ENCODE measurements around the gene CDKN1A. TPM values are rescaled to one million over a fixed set of nuclear protein-coding genes. Genes with fewer than 3 reads are reported as not detected.
"Not testable (repeated sequence)": the region's sequence is repeated elsewhere in the genome, so short reads cannot be mapped to it uniquely, and the experiment has no call there.

CDKN1A gene
- total RNA-seq, 1 donor from 2014 or later = 250 TPM

DNA sequence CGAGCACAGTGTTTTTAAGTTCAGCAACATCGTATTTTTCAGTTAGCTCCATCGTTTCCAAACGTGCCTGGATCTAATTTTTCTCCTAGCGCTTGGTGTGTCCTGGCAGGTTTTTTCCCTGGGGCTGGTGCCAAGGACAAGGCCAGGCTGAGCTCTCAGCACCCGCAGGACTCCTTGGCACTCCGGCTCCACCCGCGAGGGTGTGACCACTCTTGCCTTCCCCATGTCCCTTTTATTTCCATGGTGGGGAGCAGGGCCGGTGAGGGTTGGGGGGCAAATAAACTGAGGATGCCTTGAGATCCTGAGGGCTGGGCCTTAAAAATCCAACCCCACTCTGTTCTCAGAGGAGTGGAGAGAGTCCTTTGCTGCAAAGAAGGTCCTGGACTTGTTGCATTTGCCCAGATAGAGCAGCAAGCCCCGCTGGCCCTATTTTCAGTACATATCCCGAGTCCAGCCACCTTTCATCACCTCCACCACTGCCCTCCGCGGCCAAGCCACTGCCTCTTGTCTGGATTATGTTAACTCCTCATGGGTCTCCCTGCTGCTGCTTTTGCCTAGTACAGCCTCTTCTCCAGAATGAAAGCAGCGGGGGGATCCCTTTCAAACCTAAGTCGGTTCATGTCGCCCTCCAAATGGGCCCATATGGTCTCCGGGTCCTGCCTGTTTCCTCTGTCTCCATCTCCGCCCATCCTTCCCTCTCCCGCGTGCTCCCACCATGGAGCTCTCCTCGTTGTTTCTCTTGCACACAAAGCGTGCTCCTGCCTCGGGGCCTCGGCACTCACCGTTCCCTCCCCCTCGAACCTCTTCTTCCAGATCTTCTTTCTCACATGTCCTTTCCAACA lies 14.6 kb downstream of the CDKN1A start:
- intact Hi-C loops (cut with micrococcal nuclease) = loop anchor here (1.0 kb wide), 4 partner anchors 11 to 66 kb away; no protein-coding TSS in a partner anchor

DNA sequence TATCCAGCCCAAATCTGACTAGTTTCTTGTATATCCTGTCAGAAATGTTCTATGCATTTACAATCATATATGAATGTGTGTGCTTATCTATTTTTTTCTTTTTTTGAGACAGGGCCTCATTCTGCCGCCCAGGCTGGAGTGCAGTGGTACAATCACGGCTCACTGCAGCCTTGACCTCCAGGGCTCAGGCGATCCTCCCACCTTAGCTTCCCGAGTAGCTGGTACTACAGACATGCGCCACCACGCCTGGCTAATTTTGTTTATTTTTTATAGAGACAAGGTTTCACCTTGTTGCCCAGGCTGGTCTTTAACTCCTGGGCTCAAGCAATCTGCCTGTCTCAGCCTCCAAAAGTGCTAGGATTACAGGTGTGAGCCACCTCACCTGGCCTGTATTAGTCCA lies 16.1 kb downstream of the CDKN1A start:
- intact Hi-C loops (cut with micrococcal nuclease) = no loop called here

DNA sequence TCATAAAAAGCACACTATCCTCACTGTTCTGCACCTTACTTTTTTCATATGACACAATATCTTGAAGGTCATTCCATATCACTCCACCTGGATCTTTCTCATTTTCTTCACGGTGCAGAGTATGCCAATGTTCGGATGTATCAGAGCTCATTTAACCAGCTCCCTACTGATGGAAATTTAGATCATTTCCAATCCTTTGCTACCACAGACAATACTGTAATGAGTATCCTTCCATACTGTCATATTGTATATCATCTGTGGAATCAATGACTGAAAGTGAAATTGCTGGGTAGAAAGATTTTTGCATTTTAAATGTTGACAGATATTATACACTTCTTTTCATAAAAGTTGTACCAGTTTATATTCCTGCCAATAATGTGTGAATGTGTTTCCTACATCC lies 16.9 kb downstream of the CDKN1A start:
- intact Hi-C loops (cut with micrococcal nuclease) = no loop called here

DNA sequence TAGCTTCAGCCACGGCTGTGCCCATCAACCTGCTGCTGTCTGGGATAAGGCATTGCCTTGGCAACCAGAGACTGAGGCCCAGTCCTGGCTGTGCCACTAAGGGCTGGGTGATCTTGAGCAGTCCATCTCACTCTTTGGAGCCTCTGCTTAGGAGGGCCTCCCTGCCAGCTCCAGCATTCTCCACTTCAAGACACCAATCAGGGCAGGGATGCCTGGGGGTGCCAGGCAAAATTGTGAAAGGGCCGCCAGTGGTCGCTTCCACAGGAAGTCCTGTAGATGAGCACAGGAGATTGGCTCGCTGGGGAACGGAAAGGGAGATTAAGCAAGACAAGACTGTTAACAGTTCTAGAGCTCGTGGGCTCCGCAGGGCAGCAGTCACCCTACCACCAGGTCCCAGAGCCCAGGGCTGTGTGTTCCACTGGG lies 19.0 kb downstream of the CDKN1A start, which contains the start of gene RAB44:
RAB44 (plus strand) TSS at position 346 of the 423 bp plus-strand sequence. CDS start 6,410 bp downstream, outside the sequence.
- intact Hi-C loops (cut with micrococcal nuclease) = no loop called here

DNA sequence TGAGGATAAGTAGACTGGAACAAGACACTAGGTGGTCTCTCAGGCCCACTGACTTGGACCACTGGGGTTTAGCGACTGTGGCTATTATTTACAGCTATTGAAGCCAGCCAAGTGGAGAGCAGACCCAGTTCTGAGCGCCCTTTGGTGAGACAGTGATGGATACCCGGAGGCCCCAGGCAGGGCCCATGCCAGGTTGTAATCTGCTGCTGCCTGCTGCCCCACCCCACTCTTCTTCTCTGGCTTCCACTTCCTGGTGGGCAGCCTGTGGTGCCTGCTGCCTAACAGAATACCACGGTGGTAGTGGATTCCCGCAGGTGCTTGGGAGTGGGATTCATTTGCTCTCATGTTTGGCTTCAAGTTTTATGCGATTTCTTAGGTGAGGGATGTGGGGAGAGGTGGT lies 19.7 kb downstream of the CDKN1A start:
- intact Hi-C loops (cut with micrococcal nuclease) = no loop called here

DNA sequence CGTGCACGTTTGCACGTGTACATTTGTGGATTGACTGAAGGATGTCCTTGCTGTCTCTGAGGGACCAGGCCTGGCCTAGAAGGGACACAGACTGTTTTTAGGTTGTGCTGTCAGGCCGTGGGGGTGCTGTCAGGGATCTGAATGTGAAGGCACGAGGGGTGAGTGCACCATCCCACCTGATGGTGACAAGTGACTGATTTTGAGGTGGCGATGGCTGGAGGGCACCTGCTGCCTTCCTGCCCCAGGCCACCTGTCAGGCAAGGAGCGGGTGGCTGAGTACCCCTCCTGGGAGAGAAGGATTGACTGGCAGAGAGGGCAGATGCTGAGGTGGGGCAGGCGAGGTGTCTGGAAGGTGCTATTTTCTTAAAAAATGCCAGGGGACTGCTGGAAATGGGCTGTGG lies 20.4 kb downstream of the CDKN1A start:
- intact Hi-C loops (cut with micrococcal nuclease) = no loop called here

DNA sequence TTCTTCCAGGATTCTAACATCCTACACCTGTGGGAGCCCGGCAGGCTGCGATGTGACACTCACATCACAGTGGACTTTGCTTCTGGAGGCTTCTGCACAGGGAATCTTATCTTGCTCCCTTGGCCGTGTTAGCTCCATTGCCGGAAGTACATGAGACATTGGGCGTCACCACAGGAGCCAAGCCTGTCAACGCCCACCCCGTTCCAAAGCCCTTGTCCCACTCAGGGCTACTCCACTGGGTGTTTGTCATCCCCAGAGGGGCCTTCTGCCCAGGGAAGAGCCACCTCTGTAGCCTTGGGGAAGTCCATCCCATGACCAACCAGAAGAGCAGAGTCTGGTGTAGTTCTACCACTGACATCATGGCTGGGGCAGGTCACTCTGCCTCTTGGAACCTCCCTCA lies 20.8 kb downstream of the CDKN1A start:
- intact Hi-C loops (cut with micrococcal nuclease) = no loop called here

DNA sequence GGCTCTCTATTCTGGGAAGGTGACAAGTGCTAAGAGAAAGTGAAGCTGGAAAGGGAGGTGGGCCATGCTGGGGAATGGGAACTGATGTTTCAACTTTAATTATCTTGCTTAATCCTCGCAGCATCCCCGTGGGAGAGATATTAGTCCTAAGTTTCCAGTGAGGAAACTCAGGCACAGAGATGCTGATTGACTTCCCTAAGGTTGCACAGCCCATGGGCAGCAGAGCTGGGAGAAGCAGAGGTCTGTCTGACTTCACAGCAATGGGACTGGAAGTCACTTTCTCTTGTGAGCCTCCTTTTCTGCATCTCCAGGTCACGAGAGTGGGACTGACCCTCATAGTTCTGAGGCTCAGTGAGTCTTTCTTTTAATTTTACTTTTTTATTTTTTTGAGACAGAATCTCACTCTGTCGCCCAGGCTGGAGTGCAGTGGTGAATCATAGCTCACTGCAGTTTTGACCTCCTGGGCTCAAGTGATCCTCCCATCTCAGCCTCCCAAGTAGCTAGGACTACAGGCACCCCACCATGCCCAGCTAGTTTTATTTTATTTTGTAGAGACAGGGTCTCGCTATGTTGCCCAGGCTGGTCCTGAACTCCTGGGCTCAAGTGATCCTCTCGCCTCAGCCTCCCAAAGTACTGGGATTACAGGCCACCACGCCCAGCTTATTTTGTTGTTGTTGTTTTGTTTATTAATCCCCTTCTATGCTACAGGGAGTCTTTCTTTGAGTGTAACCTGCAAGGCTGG lies 21.7 kb downstream of the CDKN1A start:
- intact Hi-C loops (cut with micrococcal nuclease) = no loop called here

DNA sequence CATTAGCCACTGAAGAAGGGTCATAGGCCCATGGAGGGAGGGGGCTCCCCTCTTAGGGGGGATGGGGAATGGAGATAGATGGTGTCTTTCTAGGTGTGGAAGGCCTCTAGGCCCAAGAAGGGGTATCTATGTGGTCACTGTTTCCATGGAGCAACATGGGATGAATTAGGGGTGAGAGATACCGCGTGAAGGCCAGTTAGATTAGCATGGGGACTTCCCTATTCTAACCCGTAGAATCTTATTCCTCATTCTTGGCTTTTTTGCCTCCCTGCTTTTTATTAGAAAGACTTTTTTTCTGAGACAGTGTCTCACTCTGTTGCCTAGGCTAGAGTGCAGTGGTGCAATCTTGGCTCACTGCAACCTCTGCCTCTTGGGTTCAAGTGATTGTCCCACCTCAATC lies 22.3 kb downstream of the CDKN1A start:
- intact Hi-C loops (cut with micrococcal nuclease) = no loop called here

DNA sequence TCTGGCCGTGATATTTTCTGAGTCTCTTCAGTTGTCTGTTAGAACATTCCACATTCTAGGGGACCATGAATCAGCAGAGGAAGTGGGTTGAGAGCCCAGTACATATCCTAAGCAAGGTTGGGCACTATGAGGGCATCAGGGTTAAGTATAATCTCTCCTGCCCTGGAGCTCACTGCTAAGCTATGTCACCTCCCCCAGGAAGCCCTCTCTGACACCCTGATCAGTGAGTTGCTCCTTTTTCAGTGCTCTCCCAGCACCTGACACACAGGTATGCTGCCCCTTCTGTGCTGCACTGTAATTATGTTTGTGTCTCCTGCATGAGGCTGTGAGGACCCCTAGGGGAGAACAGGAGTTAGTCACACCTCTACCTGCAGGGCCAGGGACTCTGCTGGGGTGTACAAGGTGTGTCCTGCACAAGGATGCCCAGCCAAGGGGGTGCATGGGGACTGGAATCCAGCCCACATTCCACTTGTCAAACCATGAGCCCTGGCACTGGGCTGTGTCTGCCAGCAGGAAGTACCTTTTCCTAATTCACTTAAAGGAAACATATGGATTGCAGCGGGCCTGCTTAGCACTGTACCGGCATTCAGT lies 23.0 kb downstream of the CDKN1A start:
- intact Hi-C loops (cut with micrococcal nuclease) = no loop called here

DNA sequence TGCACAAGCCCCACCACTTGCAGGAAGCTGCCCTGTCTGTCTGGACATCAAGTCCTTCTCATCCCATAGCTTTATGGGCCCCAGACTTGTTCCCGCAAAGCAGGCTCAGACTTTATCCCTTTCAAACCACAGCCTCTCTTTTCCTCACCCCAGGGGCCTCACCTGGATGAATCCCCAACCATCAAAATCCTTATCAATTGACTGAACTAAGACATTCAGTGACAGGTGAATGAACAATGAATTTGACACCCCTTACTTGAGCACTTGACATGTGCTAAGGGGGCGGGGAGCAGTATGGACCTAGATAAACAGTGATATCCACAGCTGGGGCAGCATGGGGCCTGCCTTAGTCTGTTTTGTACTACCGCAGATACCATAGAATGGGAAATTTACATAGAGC lies 24.1 kb downstream of the CDKN1A start:
- intact Hi-C loops (cut with micrococcal nuclease) = no loop called here

DNA sequence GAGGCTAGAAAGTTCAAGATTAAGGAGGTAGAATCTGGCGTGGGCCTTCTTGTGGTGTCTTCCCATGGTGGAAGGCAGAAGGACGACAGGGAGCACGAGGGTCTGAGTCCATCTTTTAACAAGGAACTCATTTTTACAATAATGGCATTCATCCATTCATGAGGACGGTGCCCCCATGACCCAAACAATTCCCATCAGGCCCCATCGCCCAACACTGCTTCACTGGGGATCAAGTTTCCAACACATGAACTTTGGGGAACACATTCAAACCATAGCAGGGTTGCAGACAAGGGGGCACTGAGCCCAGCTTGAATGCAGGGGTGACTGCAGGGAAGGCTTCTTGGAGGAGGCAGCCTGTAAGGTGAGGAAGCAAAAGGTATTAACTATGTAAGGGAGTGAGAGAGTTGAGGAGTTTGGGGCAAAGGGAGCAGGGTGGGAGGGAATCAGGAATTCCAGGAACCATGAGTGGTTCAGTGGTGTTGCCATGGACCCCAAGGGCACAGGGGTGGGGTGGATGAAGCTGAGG lies 24.6 kb downstream of the CDKN1A start:
- intact Hi-C loops (cut with micrococcal nuclease) = no loop called here

DNA sequence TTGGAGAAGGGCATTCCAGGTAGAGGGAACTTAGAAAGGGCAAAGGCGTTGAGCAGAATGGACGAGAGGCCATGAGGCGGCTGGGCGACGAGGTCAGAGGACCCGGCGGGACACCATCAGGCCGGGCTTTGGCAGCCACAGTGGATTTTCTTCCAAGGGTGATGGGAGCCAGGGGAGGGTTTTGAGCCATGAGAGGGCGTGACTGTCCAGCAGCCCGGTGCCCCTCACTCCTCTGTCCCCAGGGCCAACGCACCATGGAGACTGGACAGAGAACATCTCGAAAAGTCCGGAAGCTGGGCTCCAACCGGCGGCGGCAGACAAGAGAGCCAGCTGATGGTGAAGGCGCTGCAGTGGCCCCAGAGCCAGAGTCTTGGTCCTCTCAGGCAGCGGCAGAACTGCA lies 25.5 kb downstream of the CDKN1A start:
- intact Hi-C loops (cut with micrococcal nuclease) = no loop called here

DNA sequence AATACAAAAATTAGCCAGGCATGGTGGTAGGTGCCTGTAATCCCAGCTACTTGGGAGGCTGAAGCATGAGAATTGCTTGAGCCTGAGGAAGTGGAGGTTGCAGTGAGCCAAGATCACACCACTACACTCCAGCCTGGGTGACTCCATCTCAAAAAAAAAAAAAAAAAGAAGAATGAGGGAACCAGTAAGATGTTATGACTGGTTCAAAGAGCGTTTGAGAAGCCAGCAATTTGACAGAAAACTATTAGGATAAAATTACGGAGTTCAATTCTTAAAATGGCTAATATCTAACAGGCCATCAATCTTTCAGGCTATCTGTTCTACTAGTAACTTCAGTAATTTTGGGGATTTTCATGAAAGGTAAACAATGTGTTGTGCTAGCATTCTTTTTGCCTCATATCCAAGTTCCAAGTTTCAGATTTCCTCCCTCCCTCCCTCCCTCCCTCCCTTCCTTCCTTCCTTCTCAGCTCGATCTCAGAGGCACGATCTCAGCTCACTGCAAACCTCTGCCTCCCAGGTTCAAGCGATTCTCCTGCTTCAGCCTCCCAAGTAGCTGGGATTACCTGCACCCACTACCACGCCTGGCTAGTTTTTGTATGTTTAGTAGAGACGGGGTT lies 26.6 kb downstream of the CDKN1A start:
- intact Hi-C loops (cut with micrococcal nuclease) = not testable (repeated sequence)

DNA sequence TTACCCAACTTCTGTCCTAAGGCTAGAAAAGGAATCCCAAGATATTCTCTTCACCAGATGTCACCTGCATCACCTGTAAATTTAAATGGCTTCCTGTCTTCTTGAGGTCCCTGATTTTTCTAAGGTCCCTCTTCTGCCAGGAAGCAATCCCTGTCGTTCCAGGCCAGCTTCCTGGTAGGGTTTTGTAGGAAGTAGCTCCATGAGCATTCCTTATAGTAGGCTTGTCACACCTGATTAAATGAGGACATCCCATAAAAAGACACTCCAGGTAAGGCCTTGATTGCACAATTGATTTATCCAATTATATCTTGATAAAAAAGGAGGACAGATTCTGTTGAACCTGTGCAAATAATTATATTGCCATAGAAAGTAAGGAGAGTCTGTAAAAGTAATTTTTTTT lies 27.8 kb downstream of the CDKN1A start:
- intact Hi-C loops (cut with micrococcal nuclease) = no loop called here

DNA sequence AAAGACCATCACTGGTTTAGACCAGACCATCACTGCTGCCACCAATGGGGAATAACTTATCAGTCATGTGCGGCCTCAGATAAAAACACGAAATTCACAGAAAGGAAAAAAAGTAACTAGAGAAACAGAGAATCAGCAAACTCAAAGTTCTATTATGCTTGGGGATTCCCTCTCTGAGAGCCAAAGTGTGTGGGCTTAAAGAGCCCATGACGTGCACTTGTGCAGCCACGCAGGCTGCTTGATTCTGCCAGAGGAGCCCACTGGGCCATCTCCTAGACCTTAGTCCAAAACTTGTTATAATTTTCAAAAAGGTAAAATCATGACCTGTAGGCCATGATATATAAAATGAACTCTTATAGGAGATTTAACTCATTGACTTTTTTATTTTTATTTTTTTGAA lies 34.3 kb downstream of the CDKN1A start:
- intact Hi-C loops (cut with micrococcal nuclease) = no loop called here

DNA sequence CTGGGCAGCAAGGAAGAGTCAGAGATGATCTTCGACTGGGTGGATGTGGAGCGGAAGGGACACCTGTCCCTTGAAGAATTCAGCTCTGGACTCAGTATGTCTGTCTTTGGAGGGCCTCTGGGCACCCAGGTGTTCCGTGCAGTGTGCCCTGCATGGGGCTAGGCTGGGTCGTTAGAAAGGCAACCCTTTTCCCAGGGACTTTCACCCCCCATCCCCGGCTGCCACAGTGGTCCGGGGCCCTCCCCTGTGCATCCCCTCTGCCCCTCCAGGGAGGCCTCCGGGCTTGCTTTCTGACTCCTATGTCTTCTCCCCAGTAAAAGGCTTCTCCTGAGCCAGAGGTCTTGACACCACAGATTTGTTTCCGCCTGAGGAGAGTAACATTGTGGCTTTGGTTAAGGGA lies 35.3 kb downstream of the CDKN1A start:
- intact Hi-C loops (cut with micrococcal nuclease) = no loop called here

DNA sequence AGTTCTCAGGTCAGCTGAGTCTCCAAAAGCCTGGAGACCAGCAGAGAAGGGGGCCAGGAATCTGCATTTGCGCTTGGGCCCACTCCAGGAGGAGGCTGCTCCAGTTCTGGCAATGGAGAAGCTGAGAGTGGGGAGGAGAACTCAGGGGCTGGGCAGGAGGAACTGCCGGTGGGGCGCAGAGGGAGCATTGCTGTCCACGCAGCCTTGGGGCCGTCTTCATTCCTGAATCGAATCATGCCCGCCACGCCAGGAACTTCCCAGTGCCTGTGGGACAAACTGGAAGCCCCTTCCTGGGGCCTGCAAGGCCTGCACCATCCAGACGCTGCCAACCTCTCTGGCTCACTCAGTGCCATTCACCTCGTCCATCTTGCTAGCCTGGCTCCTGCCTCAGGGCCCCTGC lies 36.0 kb downstream of the CDKN1A start:
- intact Hi-C loops (cut with micrococcal nuclease) = no loop called here

DNA sequence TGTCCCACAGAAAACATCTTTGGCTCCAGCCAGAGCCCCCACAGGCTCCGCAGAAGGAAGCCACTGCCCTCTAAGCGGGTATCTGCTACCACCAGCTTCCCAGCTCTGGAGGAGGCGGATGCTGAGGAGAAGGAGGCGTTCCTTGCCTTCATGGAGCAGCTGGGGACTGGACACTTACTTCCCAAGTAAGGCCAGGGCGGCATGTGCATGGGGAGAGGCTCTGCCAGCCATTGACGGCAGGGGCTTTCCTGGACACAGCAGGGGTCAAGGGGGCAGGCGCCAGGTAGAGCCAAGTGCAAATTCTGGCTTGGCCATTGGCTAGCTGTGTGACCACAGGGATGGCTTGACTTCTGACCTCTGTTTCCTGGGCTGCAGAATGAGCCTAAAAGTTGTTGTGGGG lies 37.0 kb downstream of the CDKN1A start:
- intact Hi-C loops (cut with micrococcal nuclease) = no loop called here

DNA sequence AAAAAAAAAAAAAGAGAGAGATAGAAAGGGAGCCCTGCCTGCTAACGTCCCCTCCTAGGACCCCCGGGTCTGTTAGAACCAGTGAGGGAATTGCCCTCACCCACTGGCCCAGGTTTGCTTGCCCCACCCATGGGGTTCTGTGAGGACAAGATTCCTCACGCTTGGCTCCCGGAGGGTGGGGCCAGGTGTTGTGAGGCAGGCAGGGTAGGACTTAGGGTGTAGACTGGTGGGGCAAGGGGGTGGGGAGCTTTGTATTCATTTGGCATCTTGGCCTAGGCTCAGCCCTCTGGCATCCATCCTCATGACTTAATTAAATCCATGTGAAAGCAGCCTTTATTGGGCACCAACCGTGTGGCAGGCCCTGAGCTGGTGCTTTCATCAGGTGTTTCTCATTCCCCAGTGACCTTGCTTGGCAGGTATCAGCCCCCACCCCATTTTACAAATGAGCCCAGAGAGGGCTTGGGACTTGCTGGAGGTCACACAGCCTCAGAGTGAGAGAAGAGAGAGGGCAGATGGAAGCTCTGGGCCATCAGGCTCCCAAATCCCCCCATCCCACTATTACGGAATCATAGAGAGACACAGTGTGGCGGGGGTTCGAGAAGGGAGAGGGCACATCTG lies 38.1 kb downstream of the CDKN1A start:
- intact Hi-C loops (cut with micrococcal nuclease) = no loop called here

DNA sequence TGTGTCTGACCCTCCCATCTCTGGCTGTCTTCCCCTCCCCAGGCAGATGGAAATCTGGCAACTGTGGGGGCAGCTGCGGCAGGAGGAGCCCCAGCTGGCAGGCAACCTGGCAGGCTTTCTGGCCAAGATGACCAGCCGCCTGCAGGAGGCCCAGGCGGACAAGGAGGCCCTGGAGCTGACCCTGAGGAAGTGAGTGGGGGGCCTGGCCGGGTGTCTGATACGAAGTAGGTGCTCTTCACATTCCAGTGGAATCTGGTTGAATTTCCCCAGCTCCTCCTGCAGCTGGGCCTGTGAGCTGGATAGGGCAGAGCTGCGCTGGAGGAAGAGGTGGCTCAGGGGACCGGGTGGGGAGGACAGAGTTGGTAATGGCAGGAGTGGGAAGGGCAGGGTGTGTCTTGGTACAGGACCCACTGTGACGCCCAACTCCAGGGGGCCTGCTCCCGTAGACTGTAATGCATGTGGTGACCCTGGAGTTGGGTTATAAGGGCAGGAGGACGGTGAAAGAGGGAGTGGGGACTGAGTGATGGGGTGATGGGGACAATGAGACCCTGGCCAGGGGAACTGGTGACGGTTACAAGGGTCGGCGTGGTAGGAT lies 38.8 kb downstream of the CDKN1A start:
- intact Hi-C loops (cut with micrococcal nuclease) = no loop called here
